Stimulated activated CD4-positive, alpha-beta T cell treated with anti-CD3 and anti-CD28 coated beads, Interleukin-12 subunit alpha, Interleukin-12 subunit beta, amount 100 ng/mL, for 4 hours (primary cell): ENCODE results near the gene HDHD3.
"Not testable (repeated sequence)": the region's sequence is repeated elsewhere in the genome, so short reads cannot be mapped to it uniquely, and the experiment has no call there.

Source experiments
- DNase-seq: peaks from one replicate; pipeline ENCODE4 v3.0.0-alpha.2; 2020

The HDHD3 gene

GRCh38 chr9:113389451-113389850 lies 12.7 kb upstream of the HDHD3 start:
- DNase-seq: no peak

GRCh38 chr9:113388833-113389232 lies 12.0 kb upstream of the HDHD3 start:
- DNase-seq: no peak

DNA sequence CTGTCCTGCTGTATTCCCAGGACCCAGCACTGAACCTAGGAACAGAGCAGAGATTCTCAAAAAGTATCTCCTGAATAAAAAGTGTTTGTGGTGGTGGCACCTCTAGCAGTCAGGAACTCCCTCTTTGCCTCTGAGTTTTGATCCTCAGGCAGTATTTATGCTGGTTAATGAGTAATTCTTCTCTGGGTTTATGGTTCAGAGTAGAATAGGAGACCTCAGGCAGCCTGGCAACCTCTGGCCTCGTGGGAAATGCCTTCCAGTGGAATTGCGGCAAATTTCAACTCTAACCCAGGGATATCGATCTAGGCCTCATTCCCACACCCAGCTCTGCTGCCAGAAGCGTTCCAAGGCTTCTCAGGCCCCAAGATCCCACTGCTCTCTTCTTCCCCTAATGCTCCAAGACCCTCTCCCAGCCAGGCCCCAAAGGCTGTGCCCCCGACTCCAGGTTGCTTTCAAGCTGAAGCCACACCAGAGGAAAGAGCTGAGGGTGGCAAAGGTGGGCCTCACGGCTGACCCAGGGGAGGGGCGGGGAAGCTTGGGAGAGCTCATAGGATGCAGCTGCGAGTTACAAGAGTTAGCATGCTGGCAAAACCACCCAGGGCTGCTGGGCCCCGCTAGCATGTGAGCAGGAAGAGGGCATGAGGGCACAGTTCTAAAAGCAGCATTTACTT lies 10.9 kb upstream of the HDHD3 start:
- no peak for DNase-seq

- no peak for DNase-seq
Measured at GRCh38 chr9:113386571-113387393, 10.0 kb upstream of the HDHD3 start.

GRCh38 chr9:113381909-113382411 lies 5.2 kb upstream of the HDHD3 start:
- no peak for DNase-seq

GRCh38 chr9:113381441-113381840 lies 4.7 kb upstream of the HDHD3 start:
- DNase-seq: not testable (repeated sequence)

- no peak for DNase-seq
Measured at GRCh38 chr9:113380869-113381378, 4.1 kb upstream of the HDHD3 start.

GRCh38 chr9:113379829-113380210 lies 3.0 kb upstream of the HDHD3 start:
- not testable (repeated sequence) for DNase-seq

DNA sequence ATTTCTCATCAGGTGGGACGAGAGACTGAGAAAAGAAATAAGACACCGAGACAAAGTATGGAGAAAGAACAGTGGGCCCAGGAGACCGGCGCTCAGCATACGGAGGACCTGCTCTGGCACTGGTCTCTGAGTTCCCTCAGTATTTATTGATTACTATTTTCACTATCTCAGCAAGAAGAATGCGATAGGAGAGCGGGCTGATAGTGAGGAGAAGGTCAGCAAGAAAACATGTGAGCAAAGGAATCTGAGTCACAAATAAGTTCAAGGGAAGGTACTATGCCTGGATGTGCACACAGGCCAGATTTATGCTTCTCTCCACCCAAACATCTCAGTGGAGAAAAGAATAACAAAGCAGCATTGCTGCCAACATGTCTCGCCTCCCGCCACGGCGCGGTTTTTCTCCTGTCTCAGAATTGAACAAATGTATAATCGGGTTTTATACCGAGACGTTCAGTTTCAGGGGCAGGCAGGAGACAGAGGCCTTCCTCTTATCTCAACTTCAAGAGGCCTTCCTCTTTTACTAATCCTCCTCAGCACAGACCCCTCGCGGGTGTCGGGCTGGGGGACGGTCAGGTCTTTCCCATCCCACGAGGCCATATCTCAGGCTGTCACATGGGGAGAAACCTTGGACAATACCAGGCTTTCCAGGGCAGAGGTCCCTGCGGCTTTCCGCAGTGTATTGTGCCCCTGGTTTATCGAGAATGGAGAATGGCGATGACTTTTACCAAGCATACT lies 2.5 kb upstream of the HDHD3 start:
- not testable (repeated sequence) for DNase-seq

GRCh38 chr9:113375057-113376023 lies 1.4 kb downstream of the HDHD3 start:
- DNase-seq: no peak

- no peak for DNase-seq
Measured at GRCh38 chr9:113373676-113374392, 3.0 kb downstream of the HDHD3 start.

DNA sequence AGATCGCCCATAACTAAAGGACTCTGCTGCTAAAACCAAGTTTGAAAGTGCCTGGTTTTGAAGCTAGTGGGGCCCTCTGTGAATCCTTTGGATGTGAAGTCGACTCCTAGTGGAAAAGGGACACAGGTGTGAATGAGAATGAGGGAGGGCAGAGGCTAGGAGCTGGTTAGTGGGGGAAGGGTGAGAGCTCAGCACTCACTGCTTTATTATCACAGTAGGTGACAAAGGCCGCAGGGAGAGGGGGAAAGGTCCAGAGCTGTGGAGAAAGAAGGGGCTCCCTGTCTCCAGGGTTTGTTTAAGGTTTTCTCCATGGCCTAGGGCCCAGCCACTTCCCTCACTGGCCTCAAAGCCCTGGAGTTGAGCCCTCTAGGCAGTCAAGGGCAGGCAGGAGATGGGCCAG lies 3.5 kb downstream of the HDHD3 start:
- DNase-seq: no peak

- no peak for DNase-seq
Measured at GRCh38 chr9:113372059-113372458, 4.7 kb downstream of the HDHD3 start.

DNA sequence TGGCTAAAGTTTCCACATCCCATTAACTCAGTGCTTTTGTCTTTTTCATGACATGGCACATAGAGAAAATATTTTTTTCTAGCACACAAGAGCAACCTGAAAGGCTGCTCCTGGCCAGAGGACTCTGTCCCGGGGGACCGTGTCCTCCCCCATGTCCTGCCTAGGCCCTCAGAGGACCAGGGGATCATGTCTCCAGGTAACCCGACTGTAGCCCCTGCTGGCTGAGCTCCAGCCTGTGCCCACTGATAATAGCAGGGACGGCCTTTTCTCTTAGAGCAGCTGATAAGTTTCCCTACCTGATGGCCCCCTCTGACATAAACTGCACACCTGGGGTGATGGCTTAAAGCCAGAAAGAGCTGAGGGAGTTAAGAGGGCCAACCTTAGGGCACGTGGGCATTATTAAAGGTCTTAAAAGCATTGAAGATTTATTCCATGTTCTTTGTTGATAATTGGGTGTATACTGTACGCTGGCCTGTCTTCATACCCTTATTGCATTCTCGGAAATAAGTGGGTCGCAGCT lies 5.9 kb downstream of the HDHD3 start:
- DNase-seq: no peak

DNA sequence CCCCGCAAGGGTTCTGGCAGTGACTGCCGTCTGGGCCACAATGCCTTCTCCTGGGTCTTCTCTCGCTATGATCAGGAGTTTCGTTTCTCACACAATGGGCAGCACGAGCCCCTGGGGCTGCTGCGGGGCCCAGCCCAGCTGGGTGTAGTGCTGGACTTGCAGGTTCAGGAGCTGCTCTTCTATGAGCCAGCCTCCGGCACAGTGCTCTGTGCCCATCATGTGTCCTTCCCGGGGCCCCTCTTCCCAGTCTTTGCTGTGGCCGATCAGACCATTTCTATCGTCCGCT lies 7.0 kb downstream of the HDHD3 start:
- no peak for DNase-seq

DNA sequence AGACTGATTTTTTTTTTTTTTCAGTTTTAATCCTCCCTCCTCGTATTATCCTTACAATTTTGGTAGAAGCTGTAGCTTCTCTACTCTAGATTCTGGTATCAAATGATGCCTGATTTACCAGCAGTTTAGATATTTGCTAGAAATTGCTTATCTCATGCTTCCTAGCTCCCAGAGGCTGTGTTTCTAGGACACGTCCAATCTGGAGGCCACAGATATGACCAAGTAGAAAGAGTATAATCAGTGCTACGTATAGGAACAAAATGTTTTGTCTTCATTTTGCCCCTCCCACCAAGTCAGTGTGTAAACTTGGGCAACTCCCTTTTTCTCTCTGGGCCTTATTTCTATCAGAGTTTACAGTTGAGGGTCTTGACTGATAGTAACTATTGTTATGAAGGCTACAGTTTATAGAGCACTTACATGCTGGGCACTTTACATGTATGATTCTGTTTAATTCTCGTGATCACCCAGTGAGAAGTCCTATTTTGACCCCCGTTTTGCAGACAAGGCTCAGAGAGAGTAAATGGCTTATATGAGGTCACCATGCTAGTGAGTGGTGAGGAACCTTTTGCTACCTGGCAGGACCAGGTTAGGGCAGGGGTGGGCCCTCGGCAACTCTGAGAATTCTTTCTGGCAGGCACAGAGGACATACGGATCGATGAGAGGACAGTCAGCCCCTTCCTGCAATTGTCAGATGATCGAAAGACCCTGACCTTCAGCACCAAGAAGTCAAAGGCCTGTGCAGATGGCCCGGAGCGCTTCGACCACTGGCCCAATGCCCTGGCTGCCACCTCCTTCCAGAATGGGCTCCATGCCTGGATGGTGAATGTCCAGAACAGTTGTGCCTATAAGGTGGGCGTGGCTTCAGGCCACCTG lies 7.6 kb downstream of the HDHD3 start:
- DNase-seq: no peak

GRCh38 chr9:113368348-113368981 lies 8.3 kb downstream of the HDHD3 start:
- DNase-seq: no peak

- DNase-seq: not testable (repeated sequence)
Measured at GRCh38 chr9:113365652-113366051, 11.1 kb downstream of the HDHD3 start.

- no peak for DNase-seq
Measured at GRCh38 chr9:113364951-113365350, 11.8 kb downstream of the HDHD3 start.

GRCh38 chr9:113363336-113363735 lies 13.4 kb downstream of the HDHD3 start:
- DNase-seq: no peak
